GM18868 (cell line): ENCODE measurements around the gene PPP2R5C.
A peak's percentile ranks its signal among the peaks of the same experiment; 100 is the strongest.
"Not testable (repeated sequence)": the region's sequence is repeated elsewhere in the genome, so short reads cannot be mapped to it uniquely, and the experiment has no call there.

Source experiments
- ATAC-seq: cut with Tn5 transposase; IDR thresholded peaks from one replicate; pipeline ENCODE4 v1.9.1; 2021; ENCODE audit warnings: mild to moderate bottlenecking, moderate library complexity; ENCODE audit not compliant: unreplicated experiment

PPP2R5C gene

DNA sequence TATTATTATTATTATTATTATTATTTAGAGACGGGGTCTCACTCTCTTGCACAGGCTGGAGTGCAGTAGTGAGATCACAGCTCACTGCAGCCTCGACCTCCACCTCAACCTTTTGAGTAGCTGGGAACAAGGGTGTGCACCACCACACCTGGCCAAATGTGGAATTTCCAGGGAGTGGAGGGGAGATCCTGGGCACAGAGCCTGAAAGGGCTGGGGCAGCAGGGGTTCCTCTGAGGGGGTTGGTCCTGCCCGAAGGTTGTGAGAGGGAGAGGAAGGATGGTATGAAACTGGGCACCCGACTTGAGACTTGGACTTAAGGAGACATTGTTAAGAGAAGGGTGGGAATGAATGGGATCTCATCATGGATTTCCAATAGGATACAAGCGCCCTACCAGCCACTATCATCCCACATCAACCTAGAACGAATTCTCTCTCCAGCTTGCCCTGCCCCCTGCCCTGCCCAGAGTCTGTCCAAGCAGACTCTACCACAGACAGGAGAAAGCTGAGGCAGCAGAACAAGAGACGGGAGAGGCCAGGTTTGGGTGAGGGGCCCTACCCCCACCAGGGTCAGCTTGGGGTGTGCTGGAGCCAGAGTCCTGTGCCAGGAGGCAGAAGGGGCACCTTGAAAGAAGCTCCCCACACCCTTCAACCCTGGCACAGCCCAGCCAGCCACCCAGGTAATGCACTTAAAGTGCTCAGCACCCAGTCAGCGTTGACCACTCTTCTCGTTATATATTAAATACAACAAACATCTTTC is 200.4 kb downstream of the PPP2R5C start:
- ATAC-seq: no peak

DNA sequence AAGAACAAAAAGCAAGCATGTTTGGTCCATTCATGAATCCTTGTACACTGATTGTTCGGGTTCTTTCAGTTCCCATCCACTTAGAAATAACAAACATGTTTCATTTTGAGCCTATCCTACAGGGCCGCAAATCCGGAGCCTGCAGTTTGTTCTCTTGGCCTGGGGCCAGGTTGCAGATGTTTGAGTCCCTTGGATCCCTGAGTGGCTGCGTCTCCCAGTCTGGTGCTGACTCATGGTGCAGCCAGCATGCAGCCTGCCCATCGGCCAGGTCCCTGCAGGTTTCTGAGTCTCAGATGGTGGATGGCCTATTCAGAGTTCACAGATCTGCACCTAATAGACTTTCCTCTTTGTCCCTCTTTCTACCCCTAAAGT is 201.0 kb downstream of the PPP2R5C start:
- no peak for ATAC-seq

DNA sequence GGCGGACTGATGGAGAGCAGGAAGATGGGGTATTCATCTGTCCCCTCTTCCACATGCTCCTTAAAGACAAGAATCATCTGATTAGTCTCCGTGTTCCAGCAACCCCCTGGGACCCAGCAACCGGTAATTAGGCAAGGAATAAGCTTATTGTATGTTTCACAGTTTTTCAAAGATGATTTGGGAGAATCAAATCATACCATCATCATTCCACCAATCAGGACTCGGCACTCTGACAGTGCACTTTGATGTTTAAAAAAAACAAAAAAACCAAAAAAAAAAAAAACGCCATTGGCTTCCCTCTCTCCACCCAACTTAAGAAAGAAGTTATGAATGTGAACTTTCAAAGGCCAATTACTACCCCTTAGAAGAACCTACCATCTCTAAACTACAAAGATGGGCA is 201.5 kb downstream of the PPP2R5C start:
- no peak for ATAC-seq

DNA sequence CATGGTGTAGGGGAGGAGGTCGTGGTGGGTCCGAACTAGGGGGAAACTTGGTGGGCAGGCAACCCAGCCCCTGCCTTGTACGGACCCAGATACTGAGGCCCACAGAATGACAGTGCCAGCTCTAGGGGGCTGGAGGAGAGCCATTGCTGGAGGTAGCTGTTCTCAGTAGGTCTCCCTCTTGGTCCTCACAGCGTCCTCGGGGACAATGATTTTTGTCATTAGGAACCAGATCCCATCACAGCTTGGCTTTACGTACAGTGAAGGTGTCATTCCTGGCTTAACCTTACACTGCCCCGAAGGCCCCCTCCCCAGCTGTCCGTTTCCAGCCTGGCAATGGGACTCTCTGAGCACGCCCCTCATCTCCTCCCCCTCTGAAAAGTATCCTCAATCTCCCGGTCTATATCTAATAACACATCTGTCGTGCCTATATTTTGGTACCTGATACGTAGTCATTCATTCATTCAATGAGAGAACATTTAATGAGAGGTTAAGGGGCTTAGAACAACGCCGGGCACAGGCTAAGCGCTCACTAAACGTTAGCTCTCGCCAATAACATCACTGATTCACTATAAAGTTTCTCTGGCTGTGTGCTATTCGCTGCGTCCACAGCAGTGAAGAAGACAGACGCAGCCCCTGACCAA is 202.3 kb downstream of the PPP2R5C start:
- ATAC-seq: peak; percentile 1

DNA sequence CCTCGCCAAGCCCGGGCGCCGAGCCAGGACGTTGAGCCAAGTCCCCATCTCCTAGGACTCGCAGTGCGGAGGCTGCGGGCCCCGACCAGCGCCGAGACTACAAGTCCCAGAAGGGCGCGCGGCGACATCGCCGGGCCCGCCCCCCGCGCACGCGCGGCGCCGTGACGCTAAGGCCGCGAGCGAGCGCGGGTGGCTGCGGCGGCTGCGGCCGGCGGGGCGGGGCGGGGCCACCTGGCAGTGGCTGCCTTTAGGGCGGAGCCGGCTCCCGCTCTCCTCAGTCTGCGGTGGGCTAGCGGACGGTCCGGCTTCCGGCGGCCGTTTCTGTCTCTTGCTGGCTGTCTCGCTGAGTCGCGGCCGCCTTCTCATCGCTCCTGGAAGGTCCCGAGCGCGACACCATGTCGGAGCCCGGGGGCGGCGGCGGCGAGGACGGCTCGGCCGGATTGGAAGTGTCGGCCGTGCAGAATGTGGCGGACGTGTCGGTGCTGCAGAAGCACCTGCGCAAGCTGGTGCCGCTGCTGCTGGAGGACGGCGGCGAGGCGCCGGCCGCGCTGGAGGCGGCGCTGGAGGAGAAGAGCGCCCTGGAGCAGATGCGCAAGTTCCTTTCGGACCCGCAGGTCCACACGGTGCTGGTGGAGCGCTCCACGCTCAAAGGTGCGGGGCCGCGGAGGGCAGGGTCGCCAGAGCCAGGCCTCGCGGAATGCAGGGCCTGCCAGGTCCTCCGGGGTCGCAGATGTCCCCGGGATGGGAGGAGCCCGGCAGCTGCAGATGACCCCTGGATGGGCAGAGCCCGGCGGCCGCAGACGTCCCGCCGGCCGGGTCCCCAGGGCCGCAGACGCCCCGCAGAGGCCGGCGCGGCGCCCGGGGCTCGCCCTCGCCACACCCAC is 203.0 kb downstream of the PPP2R5C start, which contains the start of gene DYNC1H1:
TSS of gene DYNC1H1 (plus strand) at position 277 of the 884 bp plus-strand sequence. CDS start at position 396, 119 bp downstream.
- ATAC-seq: peak; percentile 87

DNA sequence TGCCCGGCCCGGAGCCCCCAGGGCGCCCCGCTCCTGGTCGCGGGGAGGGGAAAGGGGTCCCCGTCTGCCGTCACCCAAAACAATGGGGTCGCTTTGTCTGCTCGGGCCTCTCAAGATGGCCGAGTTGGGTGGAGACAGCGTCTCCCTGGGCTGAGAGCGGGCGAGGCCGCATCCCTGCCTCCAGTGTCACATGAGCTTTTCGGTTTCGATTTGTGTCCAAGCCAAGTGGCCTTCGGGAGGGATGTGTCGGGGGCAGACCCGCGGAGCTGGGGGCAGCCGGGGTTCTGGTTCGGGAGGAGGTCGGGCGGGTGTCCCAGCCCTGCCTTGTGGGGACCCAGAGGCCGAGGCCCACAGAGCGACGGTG is 203.7 kb downstream of the PPP2R5C start:
- peak; percentile 32 for ATAC-seq

DNA sequence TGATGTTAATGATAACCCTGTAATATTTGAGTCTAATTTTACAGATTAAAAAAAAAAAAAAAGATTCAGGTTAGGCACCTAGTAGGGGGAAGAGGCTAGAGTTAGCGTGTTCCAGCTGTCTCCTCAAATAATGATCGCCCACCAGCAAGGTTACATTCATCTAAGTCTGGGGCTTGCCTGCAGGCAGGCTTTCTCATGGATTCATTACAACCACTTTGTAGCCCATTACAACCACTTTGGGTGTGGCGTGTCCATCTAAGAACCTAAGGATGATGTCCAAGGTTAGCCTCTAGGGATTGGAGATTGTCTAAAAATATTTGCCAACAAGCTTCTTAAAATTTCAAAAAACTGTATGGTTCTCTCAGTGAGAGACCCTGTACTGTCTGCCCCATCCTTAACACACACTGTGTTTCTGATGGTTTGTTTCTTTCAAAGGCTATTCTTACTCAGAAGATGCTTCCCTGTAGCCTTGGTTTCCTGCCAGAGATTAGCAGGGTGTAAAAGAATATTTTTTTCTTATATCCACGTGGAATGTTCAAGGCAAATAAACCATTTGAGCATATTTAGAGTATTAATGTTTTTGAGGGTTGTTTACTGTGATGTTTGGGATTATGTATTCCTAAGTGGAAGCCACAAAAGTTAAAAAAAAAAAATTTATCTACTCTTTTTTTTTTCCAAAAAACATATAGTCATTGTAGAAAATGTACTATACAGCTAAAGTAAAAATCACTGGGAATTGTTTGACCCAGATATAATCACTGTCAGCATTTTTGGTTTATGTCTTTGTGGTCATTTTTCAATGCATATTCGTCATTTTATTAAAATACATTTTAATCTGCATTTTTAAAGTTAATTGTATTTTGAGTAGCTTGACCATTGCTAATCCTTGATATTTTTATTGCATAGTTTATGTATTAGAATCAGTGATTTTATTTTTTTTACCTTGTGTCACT is 204.5 kb downstream of the PPP2R5C start:
- no peak for ATAC-seq

DNA sequence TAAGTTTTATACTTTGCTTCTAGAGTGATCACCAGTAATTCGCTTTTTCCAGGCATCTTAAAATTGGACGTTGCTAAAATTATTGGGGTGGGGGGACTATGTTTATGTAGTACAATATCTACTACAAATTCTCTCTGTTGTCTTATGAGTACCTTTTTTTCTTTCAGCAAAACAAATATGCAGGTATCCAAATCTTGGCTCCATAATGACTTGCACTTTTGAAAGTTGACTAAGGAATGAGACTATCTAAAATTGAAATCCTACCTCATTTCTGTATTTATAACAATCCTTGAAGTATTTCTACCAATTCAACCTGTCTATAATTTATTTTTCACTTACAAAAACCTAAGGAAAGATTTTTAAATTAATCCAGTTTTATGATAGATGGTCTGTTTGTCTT is 205.2 kb downstream of the PPP2R5C start:
- no peak for ATAC-seq

DNA sequence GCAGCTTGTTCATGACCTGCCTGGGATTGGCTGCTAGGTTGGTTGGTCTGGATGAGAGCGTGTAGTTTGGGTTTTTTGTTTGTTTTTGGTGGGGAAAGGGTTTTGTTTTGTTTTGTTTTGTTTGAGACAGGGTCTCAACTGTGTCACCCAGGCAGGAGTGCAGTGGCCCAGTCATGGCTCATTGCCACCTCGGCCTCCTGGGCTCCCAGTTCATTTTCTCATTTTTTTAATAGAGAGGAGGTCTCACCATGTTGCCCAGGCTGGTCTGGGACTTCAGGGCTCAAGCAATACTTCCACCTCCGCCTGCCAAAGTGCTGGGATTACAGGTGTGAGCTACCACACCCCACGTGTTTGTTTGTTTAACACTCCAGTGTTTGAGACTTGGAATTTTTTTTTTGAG is 206.7 kb downstream of the PPP2R5C start:
- ATAC-seq: no peak

DNA sequence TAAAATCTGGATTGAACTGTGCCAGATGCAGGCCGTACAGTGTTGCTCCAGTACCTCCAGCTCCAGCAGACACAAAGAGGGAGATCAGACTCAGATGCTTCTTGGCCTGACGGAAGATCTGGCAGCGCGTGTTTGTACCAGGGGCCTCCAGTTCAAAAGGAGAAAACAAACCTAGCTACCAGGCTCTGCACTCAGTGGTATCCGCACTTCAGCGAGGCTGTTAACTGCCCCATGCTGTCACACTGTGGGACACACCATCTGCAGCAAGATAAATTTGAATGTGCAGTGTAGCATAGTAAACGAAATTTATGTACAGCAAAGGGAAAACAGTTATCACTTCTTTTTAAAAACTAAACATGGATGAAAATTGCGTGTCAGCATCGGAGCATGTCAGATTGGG is 208.0 kb downstream of the PPP2R5C start:
- no peak for ATAC-seq

DNA sequence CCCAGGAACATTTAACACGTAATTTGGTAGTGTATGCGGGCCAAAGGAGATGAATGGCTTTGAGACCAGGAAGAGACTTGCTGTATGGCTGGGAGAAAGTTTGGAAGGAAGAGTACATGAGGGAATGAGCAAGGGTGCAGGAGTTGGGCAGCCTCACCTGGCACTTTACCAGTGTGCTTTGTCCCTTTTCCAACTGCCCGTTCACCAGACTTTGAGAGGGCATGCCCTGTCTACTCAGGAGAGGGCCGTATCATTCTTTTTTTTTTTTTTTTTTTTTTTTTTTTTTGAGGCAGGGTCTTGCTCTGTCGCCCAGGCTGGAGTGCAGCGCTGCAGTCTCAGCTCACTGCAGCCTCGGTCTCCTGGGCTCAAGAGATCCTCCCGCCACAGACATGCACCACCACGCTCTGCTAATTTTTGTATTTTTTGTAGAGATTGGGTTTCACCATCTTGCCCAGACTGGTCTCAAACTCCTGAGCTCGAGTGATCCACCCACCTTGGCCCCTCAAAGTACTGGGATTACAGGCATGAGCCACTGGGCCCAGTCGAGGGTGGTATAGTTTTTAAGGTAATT is 209.4 kb downstream of the PPP2R5C start:
- ATAC-seq: no peak

DNA sequence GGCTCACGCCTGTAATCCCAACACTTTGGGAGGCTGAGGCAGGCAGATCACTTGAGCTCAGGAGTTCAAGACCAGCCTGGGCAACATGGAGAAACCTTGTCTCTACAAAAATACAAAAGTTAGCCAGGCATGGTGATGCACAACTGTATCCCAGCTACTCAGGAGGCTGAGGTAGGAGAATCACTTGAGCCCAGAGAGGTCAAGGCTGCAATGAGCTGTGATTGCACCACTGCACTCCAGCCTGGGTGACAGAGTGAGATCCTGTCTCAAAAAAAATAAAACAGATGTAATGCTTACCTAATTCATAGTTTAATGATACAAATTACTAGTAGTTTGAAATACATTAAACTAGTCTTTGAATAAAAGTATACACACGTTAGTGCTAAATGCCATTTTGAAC is 209.9 kb downstream of the PPP2R5C start:
- not testable (repeated sequence) for ATAC-seq

DNA sequence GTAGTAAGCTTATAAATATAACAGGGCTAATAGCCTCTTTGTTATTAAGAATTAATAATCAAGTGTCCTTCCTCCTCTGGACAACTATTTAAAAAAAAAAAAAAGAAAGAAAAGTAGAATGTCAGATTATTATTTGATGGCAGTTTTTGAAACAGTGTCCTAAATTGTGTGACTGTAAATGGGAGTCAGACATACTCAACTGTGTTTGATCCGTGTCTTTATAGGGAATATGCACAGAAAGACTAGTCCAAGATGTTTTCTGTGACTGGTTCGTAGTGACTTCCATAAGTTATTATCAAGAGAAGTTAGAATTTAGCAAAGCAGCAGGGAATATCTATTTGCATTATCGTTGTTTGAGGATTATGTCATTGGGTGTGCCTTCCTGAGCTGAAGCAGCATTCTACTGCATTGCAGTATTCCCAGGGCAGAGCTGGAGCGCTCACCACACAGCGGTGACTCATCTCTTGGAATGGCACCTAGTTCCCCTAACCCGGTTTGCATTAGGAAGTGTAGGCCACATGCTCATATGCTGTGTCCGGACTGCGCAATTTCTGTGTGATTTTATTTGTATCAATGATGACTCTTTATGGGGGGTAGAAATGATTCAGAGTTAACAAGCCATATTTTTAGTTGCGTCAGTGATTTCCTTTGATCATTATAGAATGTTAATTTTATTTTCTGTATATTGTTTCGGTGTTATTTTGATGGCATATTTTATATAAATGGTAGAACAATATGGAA is 210.8 kb downstream of the PPP2R5C start:
- ATAC-seq: no peak

DNA sequence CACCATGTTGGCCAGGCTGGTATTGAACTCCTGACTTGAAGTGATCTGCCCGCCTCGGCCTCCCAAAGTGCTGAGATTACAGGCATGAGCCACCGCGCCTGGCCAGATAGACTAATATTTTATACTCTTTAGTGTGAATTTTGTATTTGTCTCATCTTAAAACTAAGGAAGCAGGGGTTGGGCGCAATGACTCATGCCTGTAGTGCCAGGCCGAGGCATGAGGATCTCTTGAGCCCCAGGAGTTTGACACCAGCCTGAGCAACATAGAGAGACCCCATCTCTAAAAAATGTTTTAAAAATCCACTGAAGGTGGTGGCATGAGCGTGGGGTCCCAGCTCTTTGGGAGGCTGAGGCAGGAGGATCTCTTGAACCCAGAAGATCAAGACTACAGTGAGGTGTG is 211.8 kb downstream of the PPP2R5C start:
- no peak for ATAC-seq

DNA sequence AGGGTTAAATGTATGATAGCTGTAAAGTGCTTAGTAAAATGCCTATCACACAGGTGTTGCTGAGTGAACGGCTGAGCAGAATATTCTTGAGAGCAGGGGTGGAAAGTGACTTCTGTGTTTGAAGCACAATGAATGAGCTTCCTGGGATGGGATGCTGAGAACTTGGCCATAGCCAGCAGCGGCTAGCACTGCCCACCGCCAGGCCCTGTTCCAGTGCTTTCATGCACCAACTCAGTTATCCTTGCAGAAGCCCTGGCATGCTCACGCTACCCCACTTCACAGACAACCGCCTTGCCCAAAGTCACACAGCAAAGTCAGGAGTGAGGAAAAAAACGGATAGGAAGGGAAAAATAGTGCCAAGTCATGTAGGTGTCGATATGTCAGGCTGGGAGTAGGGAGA is 213.7 kb downstream of the PPP2R5C start:
- ATAC-seq: no peak
